Thyroid gland (tissue), 4 donors: Measurements from ENCODE around the gene PDS5A. TPM values are rescaled to one million over a fixed set of nuclear protein-coding genes. Genes with fewer than 3 reads are reported as not detected.

Experiments
- DNase-seq, 2 donors: peaks; one replicate each; pipeline ENCODE4 v3.0.0-alpha.2; 2019
- H3K27ac ChIP-seq, 3 donors: fragments of 200-600 bp; sonication (generic); 1 replicate in 2 of 3; 2 replicates in 1 of 3; pipeline ENCODE4 v1.5.1; 2016 to 2019; ENCODE audit warnings: mild to moderate bottlenecking in 1 of 3, moderate library complexity in 1 of 3
- H3K27me3 ChIP-seq: fragments of 200-600 bp; sonication (generic); one replicate; pipeline ENCODE4 v1.5.1; 2019
- H3K36me3 ChIP-seq, 2 donors: fragments of 200-600 bp; sonication (generic); one replicate each; pipeline ENCODE4 v1.5.1; 2016 to 2019
- H3K4me1 ChIP-seq, 2 donors: fragments of 200-600 bp; sonication (generic); one replicate each; pipeline ENCODE4 v1.5.1; 2017 to 2019
- H3K4me3 ChIP-seq, 3 donors: fragments of 200-600 bp; sonication (generic); replicated peaks in 1 of 3; 1 replicate in 2 of 3; 2 replicates in 1 of 3; pipeline ENCODE4 v1.5.1; 2016; ENCODE audit warnings: mild to moderate bottlenecking in 1 of 3
- H3K9me3 ChIP-seq: fragments of 200-600 bp; sonication (generic); one replicate; pipeline ENCODE4 v1.5.1; 2017
- POLR2A ChIP-seq, 2 donors: fragments of 450-650 bp; IDR thresholded peaks; one replicate each; pipeline ENCODE4 v1.6.1; 2017; ENCODE audit warnings: antibody characterized with exemption in 2 of 2, mild to moderate bottlenecking in 2 of 2, moderate library complexity in 1 of 2
- WGBS, 2 donors: methylation state at CpG; one replicate each; pipeline ENCODE4 v1.1.5; 2017; 5-methylcytosine and 5-hydroxymethylcytosine counted together
- intact Hi-C: fragments of 100-400 bp; cut with DNase I; formaldehyde crosslinking; loops from one replicate; pipeline ENCODE4 v1.15.1; 2023
- total RNA-seq, 4 donors: library from RNA; depleted of rRNA; stranded (reverse); fragments of >200 nt; gene quantifications; one replicate each; pipeline ENCODE4 v1.2.3, GENCODE V29; 2016
- TF ChIP-seq, protein P1 (sequence below), 6 experiments: fragments of 200-600 bp in 3 of 6; fragments of 450-650 bp in 3 of 6; sonication (generic) in 3 of 6; IDR thresholded peaks; one replicate each; pipeline ENCODE4 v1.5.1; 2016 to 2019; ENCODE audit warnings: antibody characterized with exemption in 6 of 6, mild to moderate bottlenecking in 2 of 6, inconsistent platforms in 1 of 6, moderate library complexity in 1 of 6

The PDS5A gene
- total RNA-seq, 4 donors from 2014 or later, result 92.3 to 133 (median 103) TPM

DNA sequence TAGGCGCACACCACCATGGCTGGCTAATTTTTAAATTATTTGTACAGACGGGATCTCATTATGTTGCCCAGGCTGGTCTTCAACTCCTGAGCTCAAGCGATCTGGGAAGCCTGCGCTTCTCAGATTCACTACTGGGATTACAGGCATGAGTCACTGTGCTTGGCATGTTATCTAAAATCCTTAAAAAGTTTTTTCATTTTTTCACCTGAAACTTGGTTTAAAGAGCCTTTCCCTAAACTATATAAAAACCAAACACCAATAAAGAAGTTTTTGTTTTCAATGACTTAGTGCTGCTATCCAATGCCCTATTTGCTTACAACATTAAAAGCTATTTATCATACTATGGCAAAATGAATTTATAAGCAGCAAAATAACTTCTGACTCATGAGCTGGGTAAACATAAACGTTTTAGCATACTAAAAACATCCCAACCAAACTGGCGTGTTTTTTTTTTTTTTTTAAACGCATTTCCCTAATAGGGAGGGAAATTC lies 151.9 kb downstream of the PDS5A start:
- no peaks in the 10 kb centered on the region for H3K4me1 ChIP-seq
- no peak for TF ChIP-seq POLR2A (IDR thresholded peaks at IDR 0.05)
- TF ChIP-seq, protein P1, sequence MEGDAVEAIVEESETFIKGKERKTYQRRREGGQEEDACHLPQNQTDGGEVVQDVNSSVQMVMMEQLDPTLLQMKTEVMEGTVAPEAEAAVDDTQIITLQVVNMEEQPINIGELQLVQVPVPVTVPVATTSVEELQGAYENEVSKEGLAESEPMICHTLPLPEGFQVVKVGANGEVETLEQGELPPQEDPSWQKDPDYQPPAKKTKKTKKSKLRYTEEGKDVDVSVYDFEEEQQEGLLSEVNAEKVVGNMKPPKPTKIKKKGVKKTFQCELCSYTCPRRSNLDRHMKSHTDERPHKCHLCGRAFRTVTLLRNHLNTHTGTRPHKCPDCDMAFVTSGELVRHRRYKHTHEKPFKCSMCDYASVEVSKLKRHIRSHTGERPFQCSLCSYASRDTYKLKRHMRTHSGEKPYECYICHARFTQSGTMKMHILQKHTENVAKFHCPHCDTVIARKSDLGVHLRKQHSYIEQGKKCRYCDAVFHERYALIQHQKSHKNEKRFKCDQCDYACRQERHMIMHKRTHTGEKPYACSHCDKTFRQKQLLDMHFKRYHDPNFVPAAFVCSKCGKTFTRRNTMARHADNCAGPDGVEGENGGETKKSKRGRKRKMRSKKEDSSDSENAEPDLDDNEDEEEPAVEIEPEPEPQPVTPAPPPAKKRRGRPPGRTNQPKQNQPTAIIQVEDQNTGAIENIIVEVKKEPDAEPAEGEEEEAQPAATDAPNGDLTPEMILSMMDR (IDR thresholded peaks at IDR 0.05), result no peak
- intact Hi-C loops, result no loop called here
- H3K36me3 ChIP-seq, result peaks cover 0 to 5% of the 10 kb centered on the region in 2 donors
- WGBS, 2 donors, result 86 to 87% methylated on average over 7 of the region's 7 CpGs
- H3K9me3 ChIP-seq, result no peaks in the 10 kb centered on the region
- no peak overlapping the region for H3K4me3 ChIP-seq
- H3K27ac ChIP-seq, result no peak overlapping the region
- no peaks in the 10 kb centered on the region for H3K27me3 ChIP-seq
- no peak for DNase-seq

DNA sequence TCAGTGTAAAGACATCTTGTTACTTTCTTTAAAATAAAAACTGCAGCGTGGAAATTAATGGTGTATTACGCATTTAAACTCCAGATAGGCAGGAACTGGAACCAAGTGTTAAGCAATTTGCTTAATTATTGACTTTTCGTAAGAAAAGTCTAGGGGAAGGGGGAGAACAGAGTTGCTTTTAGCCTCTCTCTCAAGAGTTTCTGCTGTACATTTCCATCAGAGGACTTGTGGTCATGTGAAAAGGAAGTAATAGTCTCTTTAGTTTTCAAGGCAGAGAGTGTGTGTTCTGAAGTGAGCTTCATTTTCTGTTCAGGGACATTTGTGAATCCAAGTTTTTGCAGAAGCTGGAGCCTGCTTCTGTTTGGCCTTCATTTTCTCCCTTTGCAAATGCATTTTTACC lies 152.6 kb downstream of the PDS5A start:
- Histone ChIP-seq H3K4me3 (no peak overlapping the region), H3K27ac (no peak overlapping the region), H3K9me3 (no peaks in the 10 kb centered on the region), H3K36me3 (peaks cover 0 to 5% of the 10 kb centered on the region in 2 donors), H3K4me1 (no peaks in the 10 kb centered on the region), H3K27me3 (no peaks in the 10 kb centered on the region)
- no peak for TF ChIP-seq POLR2A (IDR thresholded peaks at IDR 0.05)
- TF ChIP-seq, protein P1 (IDR thresholded peaks at IDR 0.05), result no peak
- WGBS, 2 donors, result 92% methylated on average over 3 of the region's 3 CpGs
- no peak for DNase-seq
- intact Hi-C loops, result no loop called here

DNA sequence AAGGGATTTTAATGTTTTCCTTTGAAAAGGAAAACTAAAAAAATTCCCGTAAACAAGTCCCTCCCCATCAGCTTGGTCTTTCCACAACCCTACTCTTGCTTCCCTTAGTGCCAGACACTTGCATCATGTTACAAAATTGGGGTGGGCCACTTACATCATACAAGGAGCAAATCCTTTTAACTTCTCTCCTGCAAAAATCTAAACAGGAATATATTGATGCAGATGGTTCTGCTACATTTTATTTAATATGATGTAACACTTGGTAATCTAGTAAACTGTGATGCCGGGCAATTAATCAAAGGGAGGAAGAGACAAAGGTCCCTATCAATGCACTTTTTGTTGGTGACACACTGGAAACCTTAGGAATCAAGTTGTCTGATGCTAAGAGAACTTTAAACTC lies 154.5 kb downstream of the PDS5A start:
- Histone ChIP-seq H3K4me3 (no peak overlapping the region), H3K27ac (no peak overlapping the region), H3K9me3 (no peaks in the 10 kb centered on the region), H3K4me1 (no peaks in the 10 kb centered on the region), H3K27me3 (no peaks in the 10 kb centered on the region), H3K36me3 (peaks cover 0 to 5% of the 10 kb centered on the region in 2 donors)
- no peak for TF ChIP-seq POLR2A (IDR thresholded peaks at IDR 0.05)
- TF ChIP-seq, protein P1 (IDR thresholded peaks at IDR 0.05), result no peak
- 83 to 89% methylated on average over 2 of the region's 2 CpGs for WGBS, 2 donors
- intact Hi-C loops, result no loop called here
- DNase-seq, result no peak

DNA sequence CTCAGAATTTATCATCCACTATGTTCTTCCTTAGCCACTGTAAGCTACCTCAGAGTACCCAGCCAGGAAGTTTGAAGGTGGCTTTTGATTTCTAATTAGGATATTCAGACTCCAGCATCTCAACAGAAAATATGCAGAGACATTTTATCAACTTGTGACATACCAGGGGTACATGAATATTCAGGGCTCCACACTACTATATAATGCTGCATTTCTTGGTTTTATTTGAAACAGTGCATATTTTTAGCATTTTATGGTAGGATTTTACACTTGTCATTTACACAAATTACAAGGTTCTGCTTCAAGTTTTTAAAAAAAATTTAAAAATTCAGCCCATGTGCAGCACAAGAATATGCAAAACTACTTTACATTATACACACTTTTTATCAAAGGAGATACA lies 155.0 kb downstream of the PDS5A start:
- no peak overlapping the region for H3K27ac ChIP-seq
- TF ChIP-seq, protein P1 (IDR thresholded peaks at IDR 0.05), result no peak
- TF ChIP-seq POLR2A (IDR thresholded peaks at IDR 0.05), result no peak
- no peaks in the 10 kb centered on the region for H3K4me1 ChIP-seq
- DNase-seq, result no peak
- peaks cover 0 to 5% of the 10 kb centered on the region in 2 donors for H3K36me3 ChIP-seq
- H3K9me3 ChIP-seq, result no peaks in the 10 kb centered on the region
- H3K4me3 ChIP-seq, result no peak overlapping the region
- no peaks in the 10 kb centered on the region for H3K27me3 ChIP-seq
- intact Hi-C loops, result no loop called here

DNA sequence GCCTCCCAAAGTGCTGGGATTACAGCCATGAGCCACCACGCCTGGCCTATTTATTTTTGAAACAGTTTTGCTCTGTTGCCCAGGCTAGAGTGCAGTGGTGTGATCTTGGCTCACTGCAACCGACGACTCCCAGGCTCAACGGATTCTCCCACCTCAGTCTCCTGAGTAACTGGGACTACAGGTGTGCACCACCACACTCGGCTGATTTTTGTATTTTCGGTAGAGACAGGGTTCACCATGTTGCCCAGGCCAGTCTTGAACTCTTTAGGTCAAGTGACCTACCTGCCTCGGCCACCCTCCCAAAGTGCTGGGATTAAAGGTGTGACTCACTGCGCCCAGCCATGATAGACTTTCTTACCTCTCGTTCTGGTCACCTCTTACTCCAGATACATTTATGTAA lies 155.8 kb downstream of the PDS5A start:
- Histone ChIP-seq H3K9me3 (no peaks in the 10 kb centered on the region), H3K36me3 (peaks cover 0 to 5% of the 10 kb centered on the region in 2 donors), H3K27ac (no peak overlapping the region), H3K27me3 (no peaks in the 10 kb centered on the region), H3K4me3 (no peak overlapping the region), H3K4me1 (no peaks in the 10 kb centered on the region)
- no peak for DNase-seq
- TF ChIP-seq, protein P1 (IDR thresholded peaks at IDR 0.05), result no peak
- TF ChIP-seq POLR2A (IDR thresholded peaks at IDR 0.05), result no peak
- 96 to 97% methylated on average over 9 of the region's 9 CpGs for WGBS, 2 donors
- intact Hi-C loops, result no loop called here
